Stimulated activated CD4-positive, alpha-beta T cell treated with anti-CD3 and anti-CD28 coated beads, Interleukin-2, amount 100 ng/mL, for 48 hours (primary cell): Measurements from ENCODE around the gene MYOF.

ENCODE experiments used
- DNase-seq, 2 donors: peaks; one replicate each; pipeline ENCODE4 v3.0.0-alpha.2; 2020

MYOF gene

DNA sequence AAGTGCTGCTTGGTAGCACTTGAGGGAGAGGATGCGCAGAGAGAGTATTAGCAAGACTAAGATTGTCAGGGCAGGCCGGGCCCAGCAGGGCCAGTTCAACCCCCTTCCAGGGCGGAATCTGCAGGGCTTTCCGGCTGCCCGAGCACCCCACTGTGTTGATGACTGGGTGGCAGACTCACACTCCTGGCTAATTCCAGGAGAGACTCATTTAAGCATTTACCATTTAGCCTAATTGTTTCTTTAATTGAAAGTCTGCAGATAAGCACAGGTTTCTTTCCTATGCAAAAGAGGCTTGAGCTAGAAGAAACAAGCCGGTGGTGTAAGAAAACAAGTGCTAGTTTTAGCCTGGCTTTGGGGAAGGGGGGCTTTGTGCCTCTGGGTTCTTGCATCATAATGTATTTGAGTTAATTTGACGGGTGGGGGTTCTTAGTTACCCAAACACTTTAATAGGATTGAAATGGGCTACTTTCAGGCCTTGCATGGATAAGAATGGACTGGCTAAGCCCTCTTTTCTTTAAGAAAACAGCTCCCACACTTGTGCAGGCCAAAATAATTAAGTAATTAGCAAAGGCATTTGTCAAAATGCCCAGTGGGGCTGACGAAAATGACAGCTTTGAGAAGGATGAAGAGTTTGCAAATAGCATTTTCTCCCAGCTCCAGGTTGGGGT lies 201.3 kb downstream of the MYOF start:
- no peak for DNase-seq

DNA sequence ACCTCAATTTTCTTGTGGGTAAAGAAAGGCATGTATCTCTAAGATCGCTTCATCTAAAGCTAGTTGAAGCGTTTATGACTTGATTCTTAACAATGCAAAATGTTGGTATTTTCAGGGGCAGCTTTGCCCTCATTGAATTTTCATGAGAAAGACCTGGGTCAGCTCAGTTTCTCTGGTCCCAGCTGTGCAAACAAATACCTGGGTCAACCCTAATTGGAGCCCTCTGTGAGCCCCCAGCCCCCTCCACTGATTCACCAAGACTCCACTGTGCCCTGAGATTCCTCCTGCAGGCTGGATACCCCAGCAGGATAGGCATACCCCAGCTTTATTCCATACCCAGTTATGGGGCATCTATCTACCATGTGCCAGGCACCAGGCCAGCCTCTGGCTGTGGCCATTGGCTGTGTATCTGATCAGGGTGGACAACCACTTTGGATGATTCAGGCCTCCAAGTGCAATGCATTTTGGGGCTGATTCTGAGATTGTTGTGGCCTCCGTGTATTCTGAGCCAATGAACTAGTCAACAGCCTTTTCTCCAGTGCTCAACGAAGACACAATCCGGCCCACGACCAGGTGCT lies 201.9 kb downstream of the MYOF start:
- DNase-seq = no peak

DNA sequence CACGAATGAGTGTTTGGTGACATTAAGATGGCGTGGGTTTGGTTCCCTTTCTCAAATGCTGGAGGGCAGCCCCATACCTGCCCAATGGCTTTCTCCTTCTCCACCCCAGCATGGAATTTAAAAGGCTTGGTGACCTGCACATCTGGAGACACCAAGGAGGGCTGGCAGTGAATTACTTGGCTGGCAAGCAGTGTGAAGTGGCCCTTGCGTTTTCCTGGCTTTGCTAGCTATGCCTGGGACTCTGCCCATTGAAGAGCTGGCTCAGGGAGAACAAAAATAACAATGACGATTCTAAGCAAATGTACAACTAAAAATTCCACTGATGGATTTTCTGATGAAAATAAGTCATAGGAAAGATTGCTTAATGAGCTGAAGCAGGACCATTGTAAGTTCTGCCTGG lies 204.8 kb downstream of the MYOF start:
- DNase-seq = no peak

DNA sequence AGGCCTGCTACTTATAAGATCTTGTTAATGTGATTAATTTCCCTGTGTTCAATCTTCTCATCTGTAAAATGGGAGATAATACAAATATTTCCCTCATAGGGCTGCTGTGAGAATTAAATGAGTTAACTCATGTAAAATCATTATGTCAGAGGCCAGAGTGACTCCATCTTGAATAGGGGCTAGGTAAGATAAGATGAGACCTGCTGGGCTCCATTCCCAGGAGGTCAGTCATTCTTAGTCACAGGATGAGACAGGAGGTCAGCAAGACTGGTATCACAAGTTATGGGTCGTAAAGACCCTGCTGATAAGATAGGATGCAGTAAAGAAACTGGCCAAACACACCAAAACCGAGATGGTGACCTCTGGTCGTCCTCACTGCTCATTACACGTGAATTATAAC lies 207.7 kb downstream of the MYOF start:
- DNase-seq = no peak

DNA sequence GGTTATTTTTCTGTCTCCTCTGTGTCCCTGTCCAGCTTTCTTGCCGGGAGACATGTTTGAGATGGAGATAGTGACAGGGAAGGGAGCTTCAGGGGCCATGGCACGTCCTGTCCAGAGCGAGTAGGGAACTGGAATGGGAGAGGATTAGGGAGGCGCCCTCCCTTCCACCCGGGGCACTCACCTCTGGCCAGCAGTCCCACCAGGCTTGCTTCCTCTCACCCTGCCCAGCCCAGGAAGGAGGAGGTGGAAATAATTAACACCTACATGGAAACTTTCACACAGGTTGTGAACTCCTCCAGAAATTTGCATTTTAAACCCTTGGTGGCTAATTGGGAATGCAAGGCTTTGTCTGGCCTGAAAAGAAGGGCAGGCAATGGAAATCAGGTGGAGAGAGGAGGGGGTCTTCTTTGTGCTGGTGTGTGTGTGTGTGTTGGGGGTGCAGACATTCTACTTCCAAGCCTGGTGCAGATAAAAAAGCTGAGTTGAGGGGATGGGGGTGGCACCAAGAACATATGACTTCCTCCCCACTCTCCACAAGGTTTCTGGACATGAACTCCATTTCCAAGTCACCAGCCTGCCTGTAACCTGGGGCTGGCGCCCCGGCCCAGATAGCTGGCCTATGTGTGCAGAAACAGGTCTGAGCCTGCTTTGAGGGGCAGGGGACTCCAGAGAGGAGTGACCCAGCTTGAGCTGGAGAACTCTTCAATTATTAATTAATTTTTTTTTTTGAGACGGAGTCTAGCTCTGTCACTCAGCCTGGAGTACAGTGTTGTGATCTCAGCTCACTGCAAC lies 209.1 kb downstream of the MYOF start:
- DNase-seq = no peak

DNA sequence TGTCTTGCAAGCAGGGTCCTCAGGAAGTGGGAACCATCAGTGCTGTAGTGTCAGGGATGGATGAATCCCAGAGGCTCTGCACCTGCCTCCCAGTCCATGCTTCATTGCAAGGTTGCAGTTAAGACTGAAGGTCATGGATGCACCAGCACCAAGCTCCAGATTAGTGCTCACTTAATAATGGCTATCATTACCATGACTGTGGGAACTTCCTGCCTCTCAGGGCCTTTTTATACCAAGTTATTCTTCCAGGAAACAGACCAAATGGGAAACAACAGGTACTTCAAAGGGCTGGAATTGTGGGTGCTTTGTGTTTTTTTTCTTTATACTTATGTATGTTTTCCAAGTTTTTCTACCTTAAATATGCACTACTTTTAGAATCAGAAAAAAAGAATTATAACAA lies 210.8 kb downstream of the MYOF start:
- no peak for DNase-seq

DNA sequence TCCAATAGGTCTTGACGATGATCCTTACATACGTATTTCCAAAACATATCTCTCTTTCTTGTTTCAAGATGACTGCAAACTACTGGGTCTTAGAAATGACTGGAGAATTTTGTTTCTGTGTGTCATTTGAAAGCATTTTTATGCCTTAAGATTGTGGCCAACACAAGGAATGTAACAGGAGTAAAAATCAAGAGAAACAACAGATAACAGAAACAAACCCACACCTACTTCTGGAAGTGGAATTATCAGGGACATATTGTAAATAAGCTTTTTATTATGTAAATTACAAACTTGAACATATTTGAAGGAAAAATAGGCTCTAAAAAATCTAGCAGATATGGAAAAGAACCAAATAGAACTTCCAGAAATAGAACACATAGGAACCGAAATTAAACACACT lies 212.9 kb downstream of the MYOF start:
- no peak for DNase-seq

DNA sequence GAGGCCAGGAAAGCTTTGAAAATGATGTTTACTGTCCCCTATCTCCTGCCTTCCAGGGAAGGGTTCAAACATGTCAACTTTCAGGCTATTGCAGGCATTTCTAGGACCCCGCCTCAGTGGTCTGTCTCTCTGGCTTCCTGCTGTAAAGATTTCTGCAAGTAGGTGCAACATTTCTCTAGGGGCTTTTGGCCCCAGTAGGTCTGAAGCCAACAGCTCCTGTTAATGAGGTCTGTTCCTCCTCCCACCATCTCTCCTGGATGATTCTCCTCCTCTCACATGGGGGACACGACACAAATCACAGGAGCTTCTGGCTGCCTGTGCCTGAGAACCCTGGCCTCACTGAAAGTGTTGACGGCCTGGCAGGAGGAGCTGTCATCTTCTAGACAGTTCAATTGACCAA lies 214.1 kb downstream of the MYOF start:
- DNase-seq = no peak

DNA sequence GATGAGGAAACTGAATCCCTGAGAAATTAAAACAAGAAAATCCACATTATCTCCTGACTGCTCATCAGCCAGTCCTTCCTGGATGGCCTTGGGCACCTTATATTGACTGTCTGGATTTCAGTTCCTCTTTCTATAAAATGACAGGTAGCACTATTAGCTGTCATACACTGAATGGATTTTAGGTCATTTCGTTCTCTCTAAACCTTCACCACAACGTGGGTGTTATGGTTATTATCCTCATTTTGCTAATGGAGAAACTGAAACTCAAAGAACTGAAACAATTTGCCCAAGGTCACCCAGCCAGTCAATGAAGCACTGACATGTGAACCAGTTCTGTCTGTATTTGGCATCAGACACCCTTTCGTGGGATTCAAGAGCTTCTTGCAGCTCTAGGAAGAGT lies 214.6 kb downstream of the MYOF start:
- DNase-seq = no peak

DNA sequence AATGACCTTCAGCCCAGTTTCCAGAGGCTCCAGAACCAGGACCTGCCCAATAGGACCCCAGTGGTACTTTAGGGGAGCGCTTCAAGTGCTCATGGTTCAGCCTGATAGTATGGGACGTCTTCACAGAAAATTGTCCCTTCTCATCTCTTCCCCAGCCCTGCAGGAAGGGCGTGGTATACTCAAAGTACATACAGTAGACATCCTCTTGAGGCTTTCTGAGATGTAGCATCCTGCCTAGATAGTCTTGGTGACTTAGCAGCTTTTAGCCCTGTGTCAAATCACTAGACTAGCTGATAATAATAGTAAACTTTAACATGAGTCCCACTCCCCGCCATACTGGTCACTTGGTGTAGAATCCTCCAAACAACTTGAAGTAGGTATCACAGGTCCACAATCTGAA lies 215.3 kb downstream of the MYOF start:
- no peak for DNase-seq

DNA sequence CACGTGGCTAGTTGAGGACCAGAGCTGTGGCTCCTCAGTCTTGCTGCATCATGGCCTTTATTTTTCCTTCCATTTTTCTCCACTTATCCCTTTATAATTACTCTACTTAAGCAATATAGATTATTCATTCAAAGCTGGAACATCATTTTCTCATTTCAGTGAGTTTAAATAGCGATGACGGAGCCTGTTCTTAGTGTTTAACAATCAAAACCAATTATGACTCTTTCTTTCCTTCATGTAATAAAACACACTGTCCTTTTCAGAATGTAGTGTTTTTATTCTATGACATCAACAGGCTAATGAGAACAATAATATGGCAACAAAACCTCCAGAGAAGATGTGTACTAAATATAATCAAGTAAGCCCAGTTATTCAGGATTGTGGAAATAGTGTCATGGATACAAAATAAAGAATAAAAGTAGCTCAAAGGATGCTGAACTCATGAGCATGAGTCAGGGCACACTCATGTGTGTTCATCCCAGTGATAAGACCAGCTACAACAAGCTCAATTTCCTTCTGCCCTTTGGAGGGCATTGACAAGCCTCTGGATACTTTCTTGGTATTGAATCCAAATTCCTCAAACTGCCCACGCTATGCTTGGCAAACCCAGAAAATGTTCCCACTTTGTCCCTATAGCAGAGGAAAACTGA lies 220.0 kb downstream of the MYOF start:
- DNase-seq = no peak

DNA sequence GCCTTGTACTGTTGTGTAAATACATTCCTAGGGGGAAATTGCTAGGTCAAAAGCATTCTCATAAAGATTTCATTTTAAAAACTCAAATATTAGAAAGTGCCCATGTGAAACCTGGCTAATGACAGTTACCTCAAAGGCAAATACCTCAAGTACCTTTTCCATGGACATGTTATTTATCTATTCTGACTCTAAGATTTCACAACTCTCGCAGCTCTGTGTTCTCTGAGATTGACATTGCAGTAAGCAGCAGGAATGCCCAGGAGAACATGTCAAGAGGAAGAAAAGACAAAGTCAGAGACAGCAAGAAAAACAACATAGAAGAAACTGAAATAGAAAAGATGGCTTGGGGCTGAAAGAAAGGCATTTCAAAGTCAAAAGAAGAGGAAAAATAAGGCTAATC lies 221.0 kb downstream of the MYOF start:
- DNase-seq = no peak

DNA sequence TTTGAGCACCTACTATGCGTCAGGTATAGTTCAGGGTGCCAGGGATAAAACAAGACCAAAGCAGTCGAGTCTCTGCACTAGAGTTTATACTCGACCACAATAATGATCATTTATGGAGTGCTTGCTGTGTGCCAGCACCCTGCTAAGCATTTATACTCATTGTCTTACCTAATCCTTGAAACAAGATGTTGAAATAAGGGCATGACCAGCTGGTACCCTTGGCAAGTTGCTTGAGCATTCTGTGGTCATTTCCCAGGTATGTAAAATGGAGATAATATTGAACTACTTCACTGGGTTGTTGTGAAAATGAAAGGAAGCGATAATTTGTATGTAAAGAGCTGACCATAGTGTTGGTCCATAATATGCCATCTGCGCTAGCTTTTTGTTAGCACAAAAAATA lies 223.0 kb downstream of the MYOF start:
- DNase-seq = no peak
